Activated T-helper 17 cell treated with anti-CD3 and anti-CD28 coated beads, Interleukin-2, amount 50 U/mL, for 72 hours (primary cell): ENCODE measurements around the gene DDI2. TPM values are rescaled to one million over a fixed set of nuclear protein-coding genes. Genes with fewer than 3 reads are reported as not detected.

Source experiments
- ATAC-seq: fragments of 150-1000 bp; cut with Tn5 transposase; replicated peaks from 2 replicates; pipeline ENCODE4 v1.10.0; 2021; ENCODE audit warnings: mild to moderate bottlenecking, moderate library complexity
- H3K27ac Mint-ChIP-seq: one replicate; pipeline ENCODE4 v1.8.0; 2022; ENCODE audit warnings: mixed read lengths
- H3K27me3 Mint-ChIP-seq: one replicate; pipeline ENCODE4 v1.8.0; 2022; ENCODE audit warnings: mixed read lengths
- H3K36me3 Mint-ChIP-seq: one replicate; pipeline ENCODE4 v1.8.0; 2022; ENCODE audit warnings: low read depth, mild to moderate bottlenecking, mixed read lengths
- H3K4me1 Mint-ChIP-seq: one replicate; pipeline ENCODE4 v1.8.0; 2022; ENCODE audit warnings: mixed read lengths
- H3K4me3 Mint-ChIP-seq: one replicate; pipeline ENCODE4 v1.8.0; 2022; ENCODE audit warnings: mild to moderate bottlenecking, mixed read lengths
- H3K9me3 Mint-ChIP-seq: one replicate; pipeline ENCODE4 v1.8.0; 2022; ENCODE audit warnings: mixed read lengths
- total RNA-seq, 2 donors: library from RNA; stranded (reverse); gene quantifications; one replicate each; pipeline ENCODE4 v1.2.3, GENCODE V29; 2022

DDI2 gene
- total RNA-seq = 10 to 100 TPM; 28.3 to 39.3 TPM

DNA sequence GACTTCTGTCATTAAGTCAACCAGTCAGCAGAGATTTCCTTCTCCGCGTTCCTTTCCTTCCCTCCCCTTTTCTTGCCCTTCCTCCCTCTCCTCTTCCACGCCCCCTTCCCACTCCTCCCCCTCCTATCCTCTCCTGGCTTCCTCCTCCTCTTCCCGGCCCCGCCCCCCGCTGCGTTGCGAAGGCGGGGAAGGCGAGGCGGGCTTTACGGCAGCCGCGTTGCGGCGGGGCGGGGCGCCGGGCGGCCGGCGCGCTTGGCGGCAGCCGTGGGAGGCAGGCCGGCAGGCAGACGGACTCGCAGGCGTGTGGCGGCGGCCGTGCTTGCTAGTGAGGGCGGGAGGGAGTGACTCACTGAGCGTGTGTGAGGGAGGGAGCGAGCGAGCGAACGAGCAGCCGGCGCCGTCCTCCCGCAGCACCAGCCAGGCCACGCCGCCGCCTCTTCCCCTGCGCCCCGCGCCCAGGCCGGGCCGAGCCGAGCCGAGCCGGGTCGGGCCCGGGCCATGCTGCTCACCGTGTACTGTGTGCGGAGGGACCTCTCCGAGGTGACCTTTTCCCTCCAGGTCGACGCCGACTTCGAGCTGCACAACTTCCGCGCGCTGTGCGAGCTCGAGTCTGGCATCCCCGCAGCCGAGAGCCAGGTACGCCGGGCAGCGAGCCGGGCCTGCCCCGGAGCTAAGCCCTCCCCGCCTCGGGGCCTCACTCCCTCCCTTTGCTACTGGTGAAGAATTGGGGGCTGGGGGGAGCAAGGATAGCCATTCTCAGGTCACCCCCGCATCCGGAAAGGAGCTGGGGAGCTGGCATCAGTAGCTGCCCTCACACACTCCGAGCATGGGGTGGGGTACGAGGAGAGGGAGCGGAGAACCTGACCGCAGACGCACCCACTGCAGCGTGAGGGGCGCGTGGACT, at the start of gene DDI2:
Gene DDI2, plus strand, starts transcription at position 286 of the 904 bp plus-strand sequence. Its CDS starts 213 bp downstream, at position 499.
- peaks cover 29% of the 10 kb centered on the region for H3K36me3 Mint-ChIP-seq

DNA sequence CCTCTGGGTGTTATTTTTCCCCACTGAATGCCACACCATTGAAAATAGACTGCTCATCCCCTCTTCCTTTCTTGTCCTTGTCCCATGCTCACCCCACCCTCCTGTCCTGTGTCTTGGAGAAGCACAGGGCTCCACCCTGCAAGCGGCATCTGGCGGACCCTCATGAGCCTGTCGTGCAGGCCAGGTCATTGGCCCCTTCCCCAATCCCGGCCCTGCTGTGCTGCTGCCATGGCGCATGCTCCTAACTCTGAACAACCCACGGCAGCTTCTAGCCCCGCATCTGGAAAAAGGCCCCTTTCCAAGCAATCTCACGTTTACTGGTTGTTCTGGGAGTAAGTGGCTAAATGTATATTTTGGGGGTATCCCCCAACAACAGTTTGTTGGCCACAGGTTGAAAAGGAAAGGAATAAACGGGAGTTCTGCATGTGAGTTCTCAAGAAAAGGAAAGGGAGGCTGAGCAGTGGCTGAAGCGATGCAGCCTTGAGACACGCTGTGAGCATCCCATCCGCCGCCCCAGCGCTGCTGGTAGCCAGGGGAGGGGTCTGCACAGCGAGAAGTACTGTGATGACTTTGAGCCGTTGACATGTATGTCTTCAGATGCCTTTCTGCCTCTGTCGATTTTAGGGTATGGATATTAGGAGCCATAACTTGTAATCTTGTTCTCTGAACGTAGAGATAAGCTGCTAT, 48.7 kb upstream of the DDI2 start:
- no peaks in the 10 kb centered on the region for H3K4me1 Mint-ChIP-seq
- H3K27ac Mint-ChIP-seq = no peak overlapping the region
- H3K9me3 Mint-ChIP-seq = no peaks in the 10 kb centered on the region
- no peak for ATAC-seq
- peaks cover 96% of the 10 kb centered on the region for H3K36me3 Mint-ChIP-seq
- H3K4me3 Mint-ChIP-seq = no peak overlapping the region
- H3K27me3 Mint-ChIP-seq = no peaks in the 10 kb centered on the region

More for the DNA sequence above, at the start of gene DDI2:
- H3K4me3 Mint-ChIP-seq = peak within 1 kb of the TSS; percentile 85
- H3K4me1 Mint-ChIP-seq = peaks cover 21% of the 10 kb centered on the region
- H3K27me3 Mint-ChIP-seq = no peaks in the 10 kb centered on the region
- peak within 1 kb of the TSS; percentile 90 for H3K27ac Mint-ChIP-seq
- ATAC-seq = peak; percentile 90
- no peaks in the 10 kb centered on the region for H3K9me3 Mint-ChIP-seq

DNA sequence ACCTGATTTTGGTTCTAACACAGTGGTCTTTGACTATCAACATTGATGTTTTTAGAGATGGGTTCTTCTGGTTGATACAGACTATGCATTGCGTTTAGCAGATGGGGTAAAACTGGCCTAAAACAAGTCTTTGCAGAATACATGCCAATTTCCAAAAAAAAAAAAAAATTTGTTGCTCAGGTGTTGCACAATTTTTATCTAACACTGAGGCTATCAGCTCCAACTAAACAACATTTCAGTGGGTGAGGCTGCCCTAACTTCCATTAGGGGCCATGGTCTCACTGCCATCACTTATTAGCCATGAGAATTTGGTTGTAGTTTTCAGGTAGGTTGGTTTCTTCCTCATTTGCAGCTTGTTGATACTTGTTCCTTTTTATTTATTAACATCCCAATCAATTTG, 46.4 kb upstream of the DDI2 start:
- Mint-ChIP-seq H3K4me1 (no peaks in the 10 kb centered on the region), H3K4me3 (no peak overlapping the region), H3K36me3 (peaks cover 91% of the 10 kb centered on the region), H3K9me3 (no peaks in the 10 kb centered on the region), H3K27me3 (no peaks in the 10 kb centered on the region), H3K27ac (peak overlapping the region; percentile 42)
- ATAC-seq = no peak

DNA sequence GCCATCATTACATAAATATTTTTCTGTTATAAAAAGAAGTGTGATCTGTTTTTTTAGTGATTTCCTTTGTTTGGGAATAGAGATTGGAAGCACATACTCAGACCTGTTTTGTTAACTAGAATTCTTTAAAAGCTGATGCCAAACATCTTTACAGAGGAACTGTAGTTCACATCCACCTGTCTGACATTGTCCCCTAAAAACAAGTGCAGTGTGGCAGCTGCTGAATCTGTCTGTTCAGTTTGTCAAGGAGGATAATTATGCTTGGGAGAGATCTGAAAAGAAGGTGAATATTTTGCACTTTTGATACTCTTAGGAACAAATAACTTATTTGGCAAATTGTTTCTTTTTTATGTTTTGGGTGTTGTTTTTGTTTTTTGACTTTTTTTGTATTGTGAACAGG, 46.0 kb upstream of the DDI2 start:
- Mint-ChIP-seq H3K27me3 (no peaks in the 10 kb centered on the region), H3K4me1 (no peaks in the 10 kb centered on the region), H3K9me3 (no peaks in the 10 kb centered on the region), H3K36me3 (peaks cover 87% of the 10 kb centered on the region), H3K4me3 (no peak overlapping the region), H3K27ac (peak overlapping the region; percentile 42)
- ATAC-seq = no peak

DNA sequence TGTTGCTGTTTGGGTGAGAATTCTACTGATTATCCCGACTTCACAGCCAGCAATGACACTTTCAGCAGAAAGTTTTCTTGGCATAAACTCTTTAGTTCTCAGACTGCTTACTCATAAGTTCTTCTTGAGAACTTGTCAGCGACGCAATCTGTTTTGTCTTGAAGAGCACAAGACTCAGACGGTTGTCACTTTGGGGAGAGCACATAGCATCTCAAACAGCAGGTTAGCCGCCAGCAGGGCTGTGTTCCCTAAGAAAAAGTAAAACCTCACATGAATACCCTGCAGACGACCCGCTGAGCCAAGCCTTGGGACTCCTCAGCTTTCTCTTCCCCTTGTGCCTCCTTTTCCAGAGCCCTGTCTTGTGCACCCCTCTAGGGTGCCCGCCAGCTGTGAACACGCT, 43.8 kb upstream of the DDI2 start:
- Mint-ChIP-seq H3K27ac (no peak overlapping the region), H3K4me3 (no peak overlapping the region), H3K4me1 (peaks cover 2% of the 10 kb centered on the region), H3K27me3 (no peaks in the 10 kb centered on the region), H3K36me3 (peaks cover 76% of the 10 kb centered on the region), H3K9me3 (no peaks in the 10 kb centered on the region)
- ATAC-seq = no peak

DNA sequence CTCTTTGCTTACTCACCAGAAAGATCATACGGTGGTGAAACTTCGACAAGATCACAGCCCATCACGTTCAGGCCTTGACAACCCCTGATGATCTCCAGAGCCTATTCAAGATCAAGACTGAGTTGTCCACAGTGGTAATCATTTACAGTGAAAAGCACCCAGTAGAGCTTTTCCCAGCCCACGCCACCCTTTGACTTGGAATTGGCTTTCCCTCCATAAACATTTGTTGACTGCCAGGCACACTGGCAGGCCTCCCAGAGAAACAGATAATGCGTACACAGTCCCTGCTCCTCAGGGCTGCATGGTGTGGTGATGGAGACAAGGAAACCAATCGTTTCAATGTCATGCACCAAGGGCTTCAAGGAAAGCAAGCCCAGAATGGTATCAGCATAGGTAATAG, 42.5 kb upstream of the DDI2 start:
- Mint-ChIP-seq H3K4me1 (peaks cover 14% of the 10 kb centered on the region), H3K27ac (peak overlapping the region; percentile 15), H3K27me3 (no peaks in the 10 kb centered on the region), H3K4me3 (no peak overlapping the region), H3K9me3 (no peaks in the 10 kb centered on the region), H3K36me3 (peaks cover 68% of the 10 kb centered on the region)
- no peak for ATAC-seq

DNA sequence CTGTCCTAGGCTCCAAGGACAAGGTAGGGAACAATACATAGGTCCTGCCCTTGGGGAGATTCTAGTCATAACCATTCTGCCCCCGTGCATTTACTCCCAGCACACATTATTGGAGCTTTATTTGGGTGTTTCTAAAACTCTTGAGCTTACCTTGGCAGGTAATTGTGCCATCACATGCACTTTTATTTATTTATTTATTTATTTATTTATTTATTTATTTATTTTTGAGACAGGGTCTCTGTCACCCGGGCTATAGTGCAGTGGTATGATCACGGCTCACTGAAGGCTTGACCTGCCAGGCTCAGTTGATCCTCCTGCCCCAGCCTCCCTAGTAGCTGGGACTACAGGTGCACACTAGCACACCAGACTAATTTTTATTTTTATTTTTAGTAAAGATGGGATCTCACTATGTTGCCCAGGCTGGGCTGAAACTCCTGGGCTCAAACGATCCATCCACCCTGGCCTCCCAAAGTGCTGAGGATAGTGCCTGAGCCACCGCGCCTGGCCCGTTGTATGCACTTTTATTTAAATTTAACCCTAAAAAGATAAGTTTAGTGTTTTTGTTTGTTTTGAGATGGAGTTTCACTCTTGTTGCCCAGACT, 41.6 kb upstream of the DDI2 start:
- H3K27me3 Mint-ChIP-seq = no peaks in the 10 kb centered on the region
- no peak overlapping the region for H3K27ac Mint-ChIP-seq
- no peaks in the 10 kb centered on the region for H3K9me3 Mint-ChIP-seq
- ATAC-seq = no peak
- no peak overlapping the region for H3K4me3 Mint-ChIP-seq
- peaks cover 17% of the 10 kb centered on the region for H3K4me1 Mint-ChIP-seq
- peaks cover 59% of the 10 kb centered on the region for H3K36me3 Mint-ChIP-seq

DNA sequence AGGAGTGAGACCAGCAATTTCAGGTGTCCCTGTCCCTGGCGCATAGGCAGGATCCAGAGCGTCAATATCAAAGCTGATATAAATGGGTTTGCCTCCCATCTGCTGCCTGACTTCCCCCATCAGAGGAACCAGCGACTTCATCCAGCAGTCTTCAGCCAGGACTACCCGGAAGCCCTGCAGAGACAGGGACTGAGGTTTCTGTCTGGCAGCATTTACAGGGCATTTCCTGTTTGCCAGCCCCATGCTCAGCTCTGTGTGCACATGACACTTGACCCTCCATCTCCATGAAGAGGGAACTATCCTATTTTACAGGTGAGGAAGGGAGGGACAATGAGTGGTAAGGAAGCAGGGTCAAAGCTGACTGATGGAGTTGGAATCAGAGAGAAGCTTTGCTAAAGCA, 39.6 kb upstream of the DDI2 start:
- Mint-ChIP-seq H3K4me3 (peak overlapping the region; percentile 76), H3K27ac (peak overlapping the region; percentile 94), H3K4me1 (peaks cover 17% of the 10 kb centered on the region), H3K36me3 (peaks cover 42% of the 10 kb centered on the region), H3K27me3 (no peaks in the 10 kb centered on the region), H3K9me3 (no peaks in the 10 kb centered on the region)
- peak; percentile 41 for ATAC-seq

DNA sequence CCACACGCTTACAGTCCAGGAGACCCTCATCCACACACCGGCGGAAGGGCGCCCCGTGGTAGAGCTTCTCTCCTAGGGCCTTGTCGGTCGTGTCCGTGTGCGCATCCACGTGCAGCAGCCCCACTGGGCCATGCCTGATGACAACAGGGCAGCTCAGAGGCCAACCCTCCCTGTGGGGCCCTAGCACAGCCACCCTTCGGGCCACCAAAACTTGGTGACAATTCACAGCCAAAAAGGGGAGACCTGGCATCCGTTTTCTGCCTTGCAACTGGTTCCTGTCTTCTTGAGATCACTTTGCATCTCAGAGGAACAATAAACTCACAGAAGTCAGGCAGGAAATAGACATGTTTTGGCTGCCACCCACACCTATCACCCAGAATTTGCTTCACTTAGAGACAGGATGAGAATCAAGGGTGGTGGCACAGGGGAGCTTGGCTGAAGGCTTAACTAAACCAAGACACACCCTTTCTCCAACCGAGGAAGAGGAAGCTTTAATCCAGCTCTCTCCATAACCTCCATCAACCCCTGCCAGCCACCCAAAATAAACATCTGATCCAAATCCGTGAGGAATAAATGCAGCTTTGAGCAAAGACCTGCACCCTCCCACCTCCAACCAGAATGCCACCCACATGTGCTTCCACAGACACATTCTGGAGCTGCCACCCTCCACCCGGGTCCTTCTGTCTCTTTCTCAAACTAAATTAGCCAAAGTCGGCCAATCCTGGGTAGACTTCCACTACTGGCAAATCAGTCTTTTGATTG, 38.2 kb upstream of the DDI2 start:
- Mint-ChIP-seq H3K9me3 (no peaks in the 10 kb centered on the region), H3K4me1 (peaks cover 22% of the 10 kb centered on the region), H3K27ac (peak overlapping the region; percentile 94), H3K27me3 (no peaks in the 10 kb centered on the region), H3K4me3 (peak overlapping the region; percentile 76), H3K36me3 (peaks cover 29% of the 10 kb centered on the region)
- peak; percentile 81 for ATAC-seq

DNA sequence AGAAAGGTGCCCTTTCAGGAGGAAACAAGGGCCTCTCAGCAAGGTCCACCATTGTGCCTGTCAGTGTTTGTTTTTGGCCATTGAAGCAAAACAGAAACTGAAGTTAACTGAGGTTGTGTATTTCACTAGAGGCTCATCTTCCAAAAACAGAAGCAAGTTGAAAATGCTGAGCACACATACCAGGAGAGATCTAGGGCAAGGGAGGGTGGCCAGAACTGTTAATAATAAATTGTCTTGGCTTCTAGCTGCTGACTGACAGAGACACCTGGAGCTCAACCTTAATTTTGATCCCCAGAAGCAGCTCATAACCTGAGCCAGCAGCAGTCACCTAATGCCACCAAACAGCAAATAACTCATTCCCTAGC, 37.6 kb upstream of the DDI2 start:
- Mint-ChIP-seq H3K27ac (peak overlapping the region; percentile 94), H3K27me3 (no peaks in the 10 kb centered on the region), H3K4me3 (peak overlapping the region; percentile 76), H3K36me3 (peaks cover 23% of the 10 kb centered on the region), H3K4me1 (peaks cover 22% of the 10 kb centered on the region), H3K9me3 (no peaks in the 10 kb centered on the region)
- peak; percentile 20 for ATAC-seq

DNA sequence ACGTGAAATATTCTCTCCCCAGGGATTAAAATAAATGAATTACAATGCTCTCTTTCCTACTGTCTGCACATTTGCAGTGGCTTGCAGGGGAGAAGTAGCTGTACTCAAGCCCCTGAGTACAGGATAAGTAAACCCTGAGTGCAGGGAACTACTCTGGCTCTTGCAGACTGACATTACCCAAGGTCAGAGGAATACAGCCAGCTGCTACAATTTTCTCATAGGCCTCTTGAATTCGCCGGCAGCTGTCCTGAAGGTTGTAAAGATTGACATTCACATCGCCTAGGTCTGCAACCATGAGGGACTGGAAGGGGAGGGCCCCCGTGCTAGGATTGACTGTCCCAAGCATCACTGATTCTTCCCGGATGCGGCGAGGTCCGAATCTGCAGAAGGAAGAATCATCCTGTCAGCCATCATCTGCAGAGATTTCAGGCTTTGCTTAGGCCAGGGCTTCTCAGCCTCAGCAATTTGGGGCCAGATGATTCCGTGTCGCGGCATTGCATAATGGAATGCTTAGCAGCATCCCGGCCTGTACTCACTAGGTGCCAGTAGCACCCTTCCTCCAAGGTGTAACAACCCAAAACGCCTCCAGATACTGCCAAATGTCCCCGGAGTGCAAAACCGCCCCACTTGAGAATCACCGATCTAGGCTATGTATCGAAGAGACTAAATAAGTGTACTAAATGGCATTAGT, 34.1 kb upstream of the DDI2 start:
- Mint-ChIP-seq H3K9me3 (no peaks in the 10 kb centered on the region), H3K4me1 (peaks cover 22% of the 10 kb centered on the region), H3K27ac (peak overlapping the region; percentile 72), H3K4me3 (peak overlapping the region; percentile 83), H3K27me3 (no peaks in the 10 kb centered on the region), H3K36me3 (peaks cover 16% of the 10 kb centered on the region)
- no peak for ATAC-seq

DNA sequence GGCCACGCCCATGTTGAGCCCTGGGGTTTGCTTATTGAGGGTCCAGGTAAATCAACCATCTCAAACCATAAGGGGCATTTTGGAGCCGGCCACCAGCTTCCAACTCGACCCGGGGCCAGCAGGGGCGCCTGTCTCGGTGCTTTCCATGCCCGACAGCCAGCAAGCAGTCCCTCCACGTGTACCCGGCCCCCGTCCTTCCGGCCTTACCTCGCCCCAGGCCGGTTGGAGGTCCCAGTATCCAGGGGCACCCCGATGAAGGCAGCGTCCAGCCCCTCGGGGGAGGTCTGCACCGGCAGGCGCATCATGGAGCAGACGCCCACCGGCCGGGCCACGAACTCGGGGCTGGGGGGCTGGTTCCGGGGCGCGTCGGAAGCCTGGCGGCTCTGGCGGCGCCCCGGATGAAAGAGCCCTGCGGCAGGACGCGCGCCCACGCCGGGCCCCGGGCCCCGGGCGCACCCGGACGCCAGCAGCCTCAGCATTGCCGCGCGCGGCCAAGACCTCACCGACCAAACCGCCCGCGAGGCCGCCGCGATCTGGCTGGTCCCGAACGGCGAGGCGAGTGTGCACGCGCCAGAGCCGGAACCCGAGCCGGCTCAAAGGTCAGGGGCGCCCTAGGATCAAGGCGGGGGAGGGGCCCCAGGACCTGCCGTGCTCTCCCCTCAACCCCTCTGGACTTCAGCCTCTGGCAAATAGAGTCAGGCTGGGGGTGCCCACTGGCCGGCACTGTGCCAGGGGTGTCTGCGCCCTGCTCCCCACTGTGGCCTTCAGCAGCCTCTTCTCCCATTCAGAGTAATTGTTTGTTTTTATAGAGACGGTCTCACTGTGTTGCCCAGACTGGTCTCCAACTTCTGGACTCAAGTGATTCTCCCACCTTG, 32.5 kb upstream of the DDI2 start, which contains the start of gene AGMAT:
Gene AGMAT, minus strand, starts transcription at position 563 of the 875 bp plus-strand sequence. Its CDS starts 84 bp downstream, at position 479.
- Mint-ChIP-seq H3K27ac (peak within 1 kb of the TSS; percentile 72), H3K27me3 (no peaks in the 10 kb centered on the region), H3K9me3 (no peaks in the 10 kb centered on the region), H3K36me3 (peaks cover 20% of the 10 kb centered on the region), H3K4me1 (peaks cover 8% of the 10 kb centered on the region), H3K4me3 (peak within 1 kb of the TSS; percentile 83)
- ATAC-seq = peak; percentile 88

DNA sequence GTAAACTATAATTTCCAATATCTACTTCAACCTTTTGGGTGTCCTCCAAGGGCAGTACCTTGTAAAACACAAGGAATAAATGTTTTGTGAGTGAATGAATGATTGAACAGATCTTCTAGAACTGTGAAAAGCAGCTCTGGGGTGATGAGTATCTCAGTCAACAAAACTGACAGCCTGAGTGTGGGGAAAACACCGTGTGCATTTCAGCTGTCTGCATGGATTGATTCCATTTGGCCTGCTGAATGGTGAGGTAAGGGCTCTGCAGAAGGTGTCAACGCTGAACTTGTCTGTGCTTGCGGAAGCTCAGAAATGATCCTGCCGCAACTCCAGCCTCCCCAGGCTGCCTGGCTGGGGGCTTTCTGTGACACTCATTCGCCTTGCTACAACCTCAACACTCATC, 25.0 kb upstream of the DDI2 start:
- Mint-ChIP-seq H3K9me3 (no peaks in the 10 kb centered on the region), H3K36me3 (peaks cover 19% of the 10 kb centered on the region), H3K4me1 (no peaks in the 10 kb centered on the region), H3K4me3 (no peak overlapping the region), H3K27me3 (no peaks in the 10 kb centered on the region), H3K27ac (no peak overlapping the region)
- no peak for ATAC-seq
